GM18508 (cell line): ENCODE measurements around the gene FXYD2.

Experiments used
- ATAC-seq: cut with Tn5 transposase; IDR thresholded peaks from one replicate; pipeline ENCODE4 v1.9.1; 2021; ENCODE audit warnings: moderate number of reproducible peaks; ENCODE audit not compliant: insufficient read depth, unreplicated experiment

FXYD2 gene

GRCh38 chr11:117771197-117771596, 53.3 kb downstream of the FXYD2 start:
- no peak for ATAC-seq

- no peak for ATAC-seq
Measured at GRCh38 chr11:117770061-117770460, 54.5 kb downstream of the FXYD2 start.
